CD4-positive, alpha-beta memory T cell (primary cell): ENCODE data around the gene IL3. TPM values are rescaled to one million over a fixed set of nuclear protein-coding genes. Genes with fewer than 3 reads are reported as not detected.

Experiments
- CTCF ChIA-PET: fragments of 350-600 bp; sonication (Branson Sonifier 250); formaldehyde crosslinking; loops from one replicate; lab custom pipeline; 2021; ENCODE audit warnings: inconsistent platforms; ENCODE audit not compliant: partially characterized antibody; lab: Charles Lee
- POLR2A ChIA-PET: fragments of 350-600 bp; sonication (Branson Sonifier 250); formaldehyde crosslinking; loops from one replicate; lab custom pipeline; 2021; ENCODE audit not compliant: partially characterized antibody; lab: Charles Lee
- DNase-seq, 5 donors: peaks; one replicate each; pipeline versions ENCODE4 v3.0.0 to v3.0.0-alpha.2; 2020 to 2022; ENCODE audit warnings: mixed read lengths in 1 of 5
- H3K27ac ChIP-seq: one replicate; pipeline ENCODE4 v1.7.0; 2013; ENCODE audit warnings: low read depth, low read length
- H3K27me3 ChIP-seq: 2 replicates; pipeline ENCODE4 v1.7.0; 2013; ENCODE audit warnings: mild to moderate bottlenecking, low read length, moderate library complexity; ENCODE audit not compliant: insufficient read depth
- H3K36me3 ChIP-seq: 2 replicates; pipeline ENCODE4 v1.7.0; 2013; ENCODE audit warnings: mild to moderate bottlenecking, low read length, moderate library complexity; ENCODE audit not compliant: insufficient read depth
- H3K4me1 ChIP-seq: 2 replicates; pipeline ENCODE4 v1.7.0; 2013; ENCODE audit warnings: mild to moderate bottlenecking, low read length, moderate library complexity; ENCODE audit not compliant: insufficient read depth
- H3K4me3 ChIP-seq, 2 donors: one replicate each; pipeline ENCODE4 v1.7.0; 2013; ENCODE audit warnings: low read length in 2 of 2, mild to moderate bottlenecking in 1 of 2
- H3K9me3 ChIP-seq, 2 donors: one replicate each; pipeline ENCODE4 v1.7.0; 2013; ENCODE audit warnings: low read length in 2 of 2, control low read depth in 1 of 2; ENCODE audit not compliant: control insufficient read depth in 1 of 2
- H3K27ac Mint-ChIP-seq, 7 donors: one replicate each; pipeline ENCODE4 v1.8.0; 2020 to 2021; ENCODE audit warnings: mixed read lengths in 7 of 7, mild to moderate bottlenecking in 6 of 7, inconsistent platforms in 3 of 7, moderate library complexity in 3 of 7
- H3K27me3 Mint-ChIP-seq, 2 donors: one replicate each; pipeline ENCODE4 v1.8.0; 2020 to 2021; ENCODE audit warnings: mixed read lengths in 2 of 2
- H3K36me3 Mint-ChIP-seq, 2 donors: one replicate each; pipeline ENCODE4 v1.8.0; 2020 to 2021; ENCODE audit warnings: mixed read lengths in 2 of 2, inconsistent platforms in 1 of 2, mild to moderate bottlenecking in 1 of 2
- H3K4me1 Mint-ChIP-seq, 4 donors: one replicate each; pipeline ENCODE4 v1.8.0; 2020 to 2021; ENCODE audit warnings: mixed read lengths in 4 of 4, mild to moderate bottlenecking in 1 of 4
- H3K4me3 Mint-ChIP-seq, 8 donors: one replicate each; pipeline ENCODE4 v1.8.0; 2020 to 2021; ENCODE audit warnings: mixed read lengths in 8 of 8, mild to moderate bottlenecking in 7 of 8, moderate library complexity in 6 of 8, inconsistent platforms in 3 of 8
- H3K9me3 Mint-ChIP-seq, 8 donors: one replicate each; pipeline ENCODE4 v1.8.0; 2020 to 2021; ENCODE audit warnings: mixed read lengths in 8 of 8, mild to moderate bottlenecking in 5 of 8, inconsistent platforms in 3 of 8, moderate library complexity in 1 of 8
- intact Hi-C: fragments of 100-400 bp; cut with micrococcal nuclease; formaldehyde crosslinking; loops from one replicate; pipeline ENCODE4 v1.15.1; 2023
- polyA plus RNA-seq, 2 donors: library from polyadenylated mRNA; unstranded; fragments of 300-500 nt; fragmentation: Illumina TruSeq; gene quantifications; one replicate each; pipeline ENCODE4 v1.2.3, GENCODE V29; 2021
- total RNA-seq, 2 experiments: library from RNA; stranded (reverse); gene quantifications; one replicate each; pipeline ENCODE4 v1.2.3, GENCODE V29; 2021

Gene IL3
- total and polyA plus RNA-seq, 4 experiments from 2014 or later: not detected

DNA sequence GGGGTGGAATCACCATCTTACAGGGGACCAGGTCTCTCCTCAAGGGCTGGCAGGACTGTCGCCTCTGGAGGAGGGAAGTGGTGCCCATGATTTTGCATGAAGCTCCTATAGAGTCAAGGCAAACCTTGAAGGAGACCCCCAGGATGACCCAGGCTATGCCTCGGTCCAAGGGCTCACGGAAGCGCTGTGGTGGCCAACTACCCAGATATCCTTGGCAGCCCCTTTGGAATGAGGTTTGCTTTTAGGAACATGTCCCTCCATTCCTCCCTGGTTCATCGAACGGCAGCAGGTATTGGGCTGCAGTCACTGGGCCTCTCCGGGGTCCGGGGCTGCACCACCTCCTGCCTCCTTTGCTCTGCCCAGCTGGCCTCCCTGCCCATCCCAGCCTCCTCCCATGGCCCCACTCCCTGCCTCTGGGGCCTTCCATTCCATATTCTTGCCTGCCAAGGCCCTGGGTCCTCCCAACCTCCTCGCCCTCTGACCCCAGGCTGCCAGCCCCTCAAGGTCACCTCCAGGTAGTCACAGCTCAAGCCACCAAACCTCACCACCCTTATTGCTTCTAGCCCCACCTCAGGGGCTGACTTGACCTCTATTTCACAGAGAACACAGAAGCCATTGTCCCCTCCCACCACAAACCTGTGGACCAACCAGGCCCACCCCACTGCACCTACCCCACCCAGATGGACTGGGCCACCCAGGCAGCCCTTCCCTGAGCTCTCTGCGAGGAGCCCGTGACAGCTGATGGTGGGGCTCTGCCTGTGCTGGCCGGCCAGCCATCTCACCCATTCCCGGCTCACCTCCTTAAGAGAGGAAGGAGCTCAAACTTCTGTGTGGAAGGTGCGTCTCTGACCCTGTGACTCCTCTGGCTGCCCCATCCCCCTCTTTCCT is 3.6 kb upstream of the IL3 start:
- no peak for DNase-seq
- peak overlapping the region in 6 of 8 donors; percentile 17 to 85 (median 50) for H3K4me3 Mint-ChIP-seq
- H3K27me3 Mint-ChIP-seq: no peaks in the 10 kb centered on the region
- peaks cover 32 to 80% (median 54%) of the 10 kb centered on the region in 4 donors for H3K4me1 Mint-ChIP-seq
- peaks cover 60% of the 10 kb centered on the region for H3K4me1 ChIP-seq
- H3K27ac Mint-ChIP-seq: peak overlapping the region; percentile 84 to 99 (median 95)
- no peaks in the 10 kb centered on the region for H3K9me3 ChIP-seq
- no peak overlapping the region for H3K4me3 ChIP-seq
- peak overlapping the region; percentile 67 for H3K27ac ChIP-seq
- peaks cover 0 to 3% of the 10 kb centered on the region in 2 donors for H3K36me3 Mint-ChIP-seq
- no peaks in the 10 kb centered on the region for H3K36me3 ChIP-seq
- CTCF ChIA-PET: interaction anchor here (0.9 to 8.0 kb wide), 6 partner anchors 8 to 468 kb away, joined by 3 to 97 read pairs (median 6); partner anchors contain the start of gene ACSL6
- POLR2A ChIA-PET: interaction anchor here (1.0 to 2.5 kb wide), 5 partner anchors 29 to 260 kb away, joined by 3 to 7 read pairs (median 5); partner anchors contain the start of gene FNIP1
- no peaks in the 10 kb centered on the region for H3K27me3 ChIP-seq
- intact Hi-C loops: loop anchor here (1.0 kb wide), 1 partner anchor 37 kb away; no protein-coding TSS in a partner anchor
- peaks cover 0 to 2% (median 0%) of the 10 kb centered on the region in 8 donors for H3K9me3 Mint-ChIP-seq

GRCh38 chr5:132057498-132058255 is 2.8 kb upstream of the IL3 start:
- peaks cover 60% of the 10 kb centered on the region for H3K4me1 ChIP-seq
- Mint-ChIP-seq H3K4me1 (peaks cover 32 to 80% (median 54%) of the 10 kb centered on the region in 4 donors), H3K9me3 (peaks cover 0 to 2% (median 0%) of the 10 kb centered on the region in 8 donors), H3K36me3 (peaks cover 0 to 3% of the 10 kb centered on the region in 2 donors), H3K27ac (peak overlapping the region; percentile 68 to 99 (median 89)), H3K4me3 (peak overlapping the region in 2 of 8 donors; percentile 43 to 85), H3K27me3 (no peaks in the 10 kb centered on the region)
- intact Hi-C loops: no loop called here
- H3K27me3 ChIP-seq: no peaks in the 10 kb centered on the region
- no peaks in the 10 kb centered on the region for H3K9me3 ChIP-seq
- DNase-seq: no peak
- no peak overlapping the region for H3K27ac ChIP-seq
- H3K4me3 ChIP-seq: no peak overlapping the region
- ChIA-PET CTCF (interaction anchor here (0.6 to 8.0 kb wide), 6 partner anchors 47 to 542 kb away, joined by 3 to 97 read pairs (median 6); partner anchors contain the start of gene ACSL6), POLR2A (interaction anchor here (1.0 to 2.5 kb wide), 2 partner anchors 60 to 261 kb away, joined by 3 to 7 read pairs; partner anchors contain the start of gene FNIP1)
- no peaks in the 10 kb centered on the region for H3K36me3 ChIP-seq

- intact Hi-C loops: no loop called here
- Mint-ChIP-seq H3K9me3 (peaks cover 0 to 2% (median 0%) of the 10 kb centered on the region in 8 donors), H3K36me3 (peaks cover 0 to 3% of the 10 kb centered on the region in 2 donors), H3K27ac (peak overlapping the region in 6 of 7 donors; percentile 80 to 99 (median 85)), H3K4me1 (peaks cover 38 to 79% (median 61%) of the 10 kb centered on the region in 4 donors), H3K4me3 (peak overlapping the region in 2 of 8 donors; percentile 8), H3K27me3 (no peaks in the 10 kb centered on the region)
- Histone ChIP-seq H3K27me3 (no peaks in the 10 kb centered on the region), H3K36me3 (no peaks in the 10 kb centered on the region), H3K4me1 (peaks cover 66% of the 10 kb centered on the region), H3K27ac (no peak overlapping the region), H3K9me3 (no peaks in the 10 kb centered on the region), H3K4me3 (no peak overlapping the region)
- ChIA-PET CTCF (interaction anchor here (1.1 to 8.0 kb wide), 4 partner anchors 46 to 469 kb away, joined by 3 to 97 read pairs (median 12); no protein-coding TSS in a partner anchor), POLR2A (no interaction called here)
- DNase-seq: no peak
Measured at GRCh38 chr5:132058646-132059042, 1.8 kb upstream of the IL3 start.

DNA sequence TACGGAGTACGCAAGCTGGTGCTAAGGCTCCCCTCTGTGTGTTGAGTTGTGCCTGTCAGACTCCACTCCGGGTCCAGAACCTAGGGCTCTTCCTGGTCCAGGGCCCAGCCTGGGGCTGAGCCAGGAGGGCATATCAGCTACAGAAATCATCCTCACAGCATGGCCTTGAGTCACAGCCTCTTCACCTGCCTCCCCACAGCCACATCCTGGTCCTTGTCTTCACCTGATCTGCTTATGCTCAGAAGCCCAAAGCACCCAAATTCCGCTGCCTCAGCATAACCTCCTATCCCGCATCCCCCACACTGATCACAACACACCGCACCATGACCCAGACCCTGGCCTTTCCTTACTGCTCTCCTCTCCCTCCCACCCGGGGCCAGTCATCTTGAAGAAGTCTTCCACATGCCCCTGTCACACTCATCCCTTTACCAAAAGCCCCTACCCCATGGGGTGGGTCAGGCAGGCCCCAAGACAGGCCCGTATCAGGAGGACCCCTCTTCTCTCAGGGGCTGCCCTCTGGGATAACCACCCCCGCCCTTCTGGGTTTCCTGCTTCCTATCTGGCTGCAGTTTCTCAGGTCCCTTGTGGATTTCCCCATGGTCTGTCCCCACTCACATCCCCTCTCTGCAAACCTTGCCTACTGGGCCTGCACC is 1.3 kb upstream of the IL3 start:
- H3K9me3 Mint-ChIP-seq: peaks cover 0 to 2% (median 0%) of the 10 kb centered on the region in 8 donors
- peak overlapping the region in 5 of 8 donors; percentile 2 to 52 (median 8) for H3K4me3 Mint-ChIP-seq
- no peaks in the 10 kb centered on the region for H3K9me3 ChIP-seq
- no peaks in the 10 kb centered on the region for H3K27me3 ChIP-seq
- DNase-seq: peak; percentile 52 to 84 (median 59)
- peaks cover 39 to 81% (median 62%) of the 10 kb centered on the region in 4 donors for H3K4me1 Mint-ChIP-seq
- H3K36me3 Mint-ChIP-seq: peaks cover 0 to 3% of the 10 kb centered on the region in 2 donors
- ChIA-PET POLR2A (no interaction called here), CTCF (interaction anchor here (1.1 to 8.0 kb wide), 3 partner anchors 46 to 470 kb away, joined by 3 to 97 read pairs (median 15); no protein-coding TSS in a partner anchor)
- intact Hi-C loops: no loop called here
- H3K4me3 ChIP-seq: no peak overlapping the region
- peaks cover 66% of the 10 kb centered on the region for H3K4me1 ChIP-seq
- H3K36me3 ChIP-seq: no peaks in the 10 kb centered on the region
- peak overlapping the region; percentile 65 to 99 (median 83) for H3K27ac Mint-ChIP-seq
- H3K27ac ChIP-seq: no peak overlapping the region
- no peaks in the 10 kb centered on the region for H3K27me3 Mint-ChIP-seq

DNA sequence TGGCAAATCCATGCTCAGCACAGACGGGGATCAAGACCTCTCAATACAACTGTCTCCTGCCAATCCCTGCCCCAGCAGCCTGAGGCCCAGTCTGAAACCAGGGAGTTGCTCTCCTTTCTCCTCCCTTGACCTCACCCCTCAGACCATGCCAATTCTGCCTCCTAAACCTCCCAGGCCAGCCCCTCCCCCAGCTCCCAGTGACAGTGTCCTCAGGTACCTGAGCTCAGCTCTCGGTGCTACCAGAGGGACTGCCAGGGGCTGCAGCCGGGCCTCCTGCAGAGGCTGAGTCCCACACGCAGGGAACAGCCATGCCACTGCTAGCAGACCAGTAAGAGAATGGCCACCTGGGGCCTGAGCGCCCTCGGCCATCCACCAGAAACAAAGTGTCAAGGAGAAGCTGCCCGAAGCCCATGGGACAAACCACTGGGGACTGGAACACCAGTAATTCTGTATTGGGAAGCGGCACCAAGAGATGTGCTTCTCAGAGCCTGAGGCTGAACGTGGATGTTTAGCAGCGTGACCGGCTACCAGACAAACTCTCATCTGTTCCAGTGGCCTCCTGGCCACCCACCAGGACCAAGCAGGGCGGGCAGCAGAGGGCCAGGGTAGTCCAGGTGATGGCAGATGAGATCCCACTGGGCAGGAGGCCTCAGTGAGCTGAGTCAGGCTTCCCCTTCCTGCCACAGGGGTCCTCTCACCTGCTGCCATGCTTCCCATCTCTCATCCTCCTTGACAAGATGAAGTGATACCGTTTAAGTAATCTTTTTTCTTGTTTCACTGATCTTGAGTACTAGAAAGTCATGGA is 557 bp upstream of the IL3 start:
- CTCF ChIA-PET: interaction anchor here (1.3 to 8.0 kb wide), 5 partner anchors 34 to 471 kb away, joined by 3 to 97 read pairs (median 15); partner anchors contain the start of gene ACSL6
- peaks cover 37 to 80% (median 61%) of the 10 kb centered on the region in 4 donors for H3K4me1 Mint-ChIP-seq

More for the DNA sequence above, 557 bp upstream of the IL3 start:
- H3K27me3 ChIP-seq: no peaks in the 10 kb centered on the region
- Mint-ChIP-seq H3K4me3 (peak overlapping the region in 1 of 8 donors; percentile 18), H3K36me3 (peaks cover 0 to 3% of the 10 kb centered on the region in 2 donors), H3K9me3 (peaks cover 0 to 2% (median 0%) of the 10 kb centered on the region in 8 donors), H3K27me3 (no peaks in the 10 kb centered on the region), H3K27ac (peak overlapping the region in 6 of 7 donors; percentile 17 to 99 (median 82))
- no peaks in the 10 kb centered on the region for H3K9me3 ChIP-seq
- POLR2A ChIA-PET: no interaction called here
- H3K36me3 ChIP-seq: no peaks in the 10 kb centered on the region
- intact Hi-C loops: loop anchor here (10.0 kb wide), 1 partner anchor 325 kb away; no protein-coding TSS in a partner anchor
- no peak for DNase-seq
- H3K27ac ChIP-seq: no peak overlapping the region
- H3K4me3 ChIP-seq: no peak overlapping the region
- peaks cover 65% of the 10 kb centered on the region for H3K4me1 ChIP-seq
